Testis (tissue), 2 donors: ENCODE results near the gene GRM7.

ENCODE experiments used
- CTCF ChIP-seq, 3 experiments: fragments of 450-650 bp in 2 of 3; fragments of 200-600 bp in 1 of 3; sonication (generic) in 1 of 3; IDR thresholded peaks; one replicate each; pipeline ENCODE4 v1.5.1; 2016 to 2019; ENCODE audit warnings: antibody characterized with exemption in 3 of 3, mild to moderate bottlenecking in 2 of 3, moderate library complexity in 1 of 3
- POLR2A ChIP-seq: fragments of 450-650 bp; IDR thresholded peaks from one replicate; pipeline ENCODE4 v1.6.1; 2017; ENCODE audit warnings: antibody characterized with exemption, mild to moderate bottlenecking, moderate library complexity

GRCh38 chr3:7678521-7678920 is 817.6 kb downstream of the GRM7 start:
- TF ChIP-seq POLR2A, result no peak
- TF ChIP-seq CTCF (IDR thresholded peaks at IDR 0.05), result no peak
